Measurements from ENCODE around the gene C3.
"Not testable (repeated sequence)": the region's sequence is repeated elsewhere in the genome, so short reads cannot be mapped to it uniquely, and the experiment has no call there.

C3 gene

GRCh38 chr19:6654347-6655310 is 65.8 kb downstream of the C3 start:
- DNase-seq = no peak

DNA sequence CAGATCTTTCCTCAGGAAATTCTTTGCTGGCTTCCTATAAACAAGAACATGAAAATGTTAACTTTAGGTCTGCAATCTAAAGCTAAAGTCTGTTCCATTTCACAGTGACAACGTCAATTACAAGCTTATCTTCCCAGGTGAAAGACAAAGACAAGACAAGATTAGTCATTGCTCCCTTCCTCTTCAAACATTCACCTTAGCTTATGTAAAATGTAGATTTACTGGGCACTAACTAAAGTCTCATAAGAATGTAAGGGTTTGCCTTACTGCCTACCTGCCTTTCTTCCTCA is 67.7 kb downstream of the C3 start:
- DNase-seq = no peak

GRCh38 chr19:6651965-6652804 is 68.3 kb downstream of the C3 start:
- DNase-seq = no peak

- DNase-seq = no peak
Measured at GRCh38 chr19:6649185-6649584, 71.3 kb downstream of the C3 start.

DNA sequence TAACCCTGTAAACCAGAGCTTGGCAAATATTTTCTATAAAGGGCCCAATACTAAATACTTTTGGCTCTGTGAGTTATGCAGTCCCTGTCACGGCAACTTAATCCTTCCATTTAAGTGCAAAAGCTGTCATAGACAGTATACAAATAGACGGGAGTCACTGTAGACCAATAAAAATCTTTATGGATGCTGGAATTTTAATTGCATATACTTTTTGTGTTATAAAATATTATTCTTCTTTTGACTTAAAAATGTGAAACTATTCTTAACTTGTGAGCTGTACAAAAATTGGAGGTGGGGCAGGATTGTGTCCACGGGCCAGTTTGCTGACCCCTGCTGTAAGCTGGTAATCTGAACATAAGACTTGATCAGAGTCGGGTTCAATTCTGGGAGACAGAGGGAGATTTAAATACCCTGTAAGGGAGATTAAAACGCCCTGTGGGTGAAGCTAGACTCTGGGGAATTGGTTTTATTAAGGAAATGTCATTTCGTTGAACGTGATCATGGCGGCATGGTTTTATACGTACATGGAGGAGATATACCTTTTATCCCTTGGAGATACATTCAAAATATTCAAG is 72.2 kb downstream of the C3 start:
- DNase-seq = no peak

GRCh38 chr19:6644796-6645195 is 75.7 kb downstream of the C3 start:
- DNase-seq = no peak

GRCh38 chr19:6640333-6640732 is 80.1 kb downstream of the C3 start:
- not testable (repeated sequence) for DNase-seq

DNA sequence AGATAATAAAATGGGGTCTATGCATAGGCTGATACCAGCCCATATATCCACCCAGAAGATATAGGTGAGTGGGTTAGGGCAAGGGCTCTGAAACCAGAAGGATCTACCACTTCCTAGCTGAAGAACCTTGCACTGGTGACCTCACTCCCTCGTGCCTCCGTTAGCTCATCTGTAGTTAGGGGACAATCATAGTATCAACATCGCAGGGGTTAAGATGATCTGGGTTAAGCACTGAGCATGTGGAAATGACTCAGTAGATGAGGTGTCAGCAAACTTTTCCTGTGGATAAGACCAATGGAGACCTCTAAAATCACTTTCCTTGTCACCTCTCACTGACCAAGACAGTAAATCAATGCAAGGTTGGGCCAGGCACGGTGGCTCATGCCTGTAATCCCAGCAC is 81.0 kb downstream of the C3 start:
- DNase-seq = no peak

GRCh38 chr19:6633456-6633813 is 87.0 kb downstream of the C3 start:
- DNase-seq = not testable (repeated sequence)

DNA sequence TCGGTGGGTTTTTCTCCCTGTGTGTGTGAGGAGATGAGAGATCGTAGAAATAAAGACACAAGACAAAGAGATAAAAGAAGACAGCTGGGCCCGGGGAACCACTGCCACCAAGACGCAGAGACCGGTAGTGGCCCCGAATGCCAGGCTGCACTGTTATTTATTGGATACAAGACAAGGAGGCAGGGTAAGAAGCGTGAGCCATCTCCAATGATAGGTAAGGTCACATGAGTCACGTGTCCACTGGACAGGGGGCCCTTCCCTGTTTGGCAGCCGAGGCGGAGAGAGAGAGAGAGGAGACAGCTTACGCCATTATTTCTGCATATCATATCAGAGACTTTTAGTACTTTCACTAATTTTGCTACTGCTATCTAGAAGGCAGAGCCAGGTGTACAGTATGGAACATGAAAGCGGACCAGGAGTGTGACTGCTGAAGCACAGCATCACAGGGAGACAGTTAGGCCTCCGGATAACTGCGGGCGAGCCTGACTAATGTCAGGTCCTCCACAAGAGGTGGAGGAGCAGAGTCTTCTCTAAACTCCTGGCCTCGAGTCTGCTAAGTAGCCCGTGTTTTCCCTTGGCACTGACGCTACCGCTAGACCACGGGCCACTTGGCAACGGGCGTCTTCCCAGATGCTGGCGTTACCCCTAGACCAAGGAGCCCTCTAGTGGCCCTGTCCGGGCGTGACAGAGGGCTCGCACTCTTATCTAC is 87.5 kb downstream of the C3 start:
- peak; percentile 63 for DNase-seq

DNA sequence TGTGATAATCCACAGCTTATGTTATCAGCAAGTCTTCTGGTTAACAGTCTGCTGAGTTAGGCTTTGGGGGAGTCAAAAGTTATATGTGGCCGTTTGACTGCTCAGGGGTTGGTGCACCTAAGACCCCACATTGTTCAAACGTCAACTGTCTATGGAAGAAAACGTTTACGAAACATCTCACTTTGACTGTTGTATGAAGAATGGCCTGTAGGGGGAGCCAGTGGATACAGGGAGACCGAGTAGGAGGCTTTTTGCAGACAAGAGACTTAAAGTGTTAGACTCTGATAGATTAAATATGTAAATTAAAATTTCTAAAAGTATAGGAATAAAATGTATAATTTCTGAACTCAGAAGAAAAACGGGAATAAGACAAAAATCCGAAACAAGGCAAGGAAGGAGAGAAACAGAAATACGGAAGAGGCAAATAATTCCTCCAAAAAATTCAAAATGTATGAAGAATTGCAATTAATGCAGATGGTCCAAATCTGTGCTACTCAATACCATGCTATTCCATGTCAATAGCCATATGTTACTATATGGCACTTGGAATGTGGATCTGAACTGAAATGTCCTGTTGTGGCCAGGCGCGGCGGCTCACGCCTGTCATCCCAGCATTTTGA is 88.3 kb downstream of the C3 start:
- peak; percentile 67 for DNase-seq
